HL-60 (cell line): ENCODE results near the gene P2RX2.

Experiments
- CTCF ChIP-seq: IDR thresholded peaks from one replicate; pipeline ENCODE4 v1.5.1; 2011; ENCODE audit warnings: low read length, control low read depth, inconsistent platforms; ENCODE audit not compliant: insufficient read depth
- REST ChIP-seq: IDR thresholded peaks from 2 replicates; pipeline ENCODE4 v1.6.1; 2012; ENCODE audit warnings: low read depth; ENCODE audit not compliant: insufficient replicate concordance

- TF ChIP-seq CTCF (peak; percentile 27), REST (no peak)
Measured at GRCh38 chr12:132600048-132601032, 18.2 kb upstream of the P2RX2 start.
